GM18505 (cell line): ENCODE data around the gene AQP5.

ENCODE experiments used
- ATAC-seq: cut with Tn5 transposase; IDR thresholded peaks from one replicate; pipeline ENCODE4 v1.9.1; 2021; ENCODE audit not compliant: unreplicated experiment
- POLR2A ChIP-seq: IDR thresholded peaks from 4 replicates; pipeline ENCODE4 v1.6.1; 2011; ENCODE audit warnings: borderline replicate concordance; ENCODE audit not compliant: insufficient read depth, insufficient read length; ENCODE audit errors: extremely low read depth

Gene AQP5

GRCh38 chr12:50006754-50007442, 45.2 kb downstream of the AQP5 start:
- TF ChIP-seq POLR2A, result no peak

GRCh38 chr12:50013361-50014147, 51.9 kb downstream of the AQP5 start:
- no peak for TF ChIP-seq POLR2A

More at GRCh38 chr12:50006754-50007442, 45.2 kb downstream of the AQP5 start:
- ATAC-seq, result no peak

GRCh38 chr12:50014342-50014741, 52.7 kb downstream of the AQP5 start:
- ATAC-seq, result no peak
- no peak for TF ChIP-seq POLR2A

More at GRCh38 chr12:50013361-50014147, 51.9 kb downstream of the AQP5 start:
- no peak for ATAC-seq
